Lower leg skin (tissue), 3 donors: ENCODE measurements around the gene EXOC6B.

Source experiments
- CTCF ChIP-seq, 3 donors: fragments of 450-650 bp; IDR thresholded peaks; one replicate each; pipeline ENCODE4 v1.5.1; 2016; ENCODE audit warnings: antibody characterized with exemption in 3 of 3, mild to moderate bottlenecking in 3 of 3, moderate library complexity in 2 of 3
- POLR2A ChIP-seq, 2 donors: fragments of 450-650 bp; IDR thresholded peaks; one replicate each; pipeline ENCODE4 v1.6.1; 2016 to 2017; ENCODE audit warnings: antibody characterized with exemption in 2 of 2, mild to moderate bottlenecking in 1 of 2, moderate library complexity in 1 of 2

GRCh38 chr2:72475246-72475645 lies 350.6 kb downstream of the EXOC6B start:
- no peak for TF ChIP-seq CTCF (IDR thresholded peaks at IDR 0.05)
- TF ChIP-seq POLR2A (IDR thresholded peaks at IDR 0.05), result no peak
